ENCODE results near the gene GCG. TPM values are rescaled to one million over a fixed set of nuclear protein-coding genes. Genes with fewer than 3 reads are reported as not detected.
A peak's percentile ranks its signal among the peaks of the same experiment; 100 is the strongest.

GCG gene
- total and polyA plus RNA-seq, 7 experiments from 2014 or later, result not detected

- Histone ChIP-seq H3K36me3 (ENCODE audit: control insufficient read depth in 2 of 3, insufficient read depth in 3 of 3, low read length in 3 of 3) (no peaks in the 10 kb centered on the region), H3K9me3 (ENCODE audit: control insufficient read depth in 2 of 3, low read length in 3 of 3) (no peaks in the 10 kb centered on the region), H3K4me3 (ENCODE audit: low read length) (no peak overlapping the region), H3K4me1 (ENCODE audit: control insufficient read depth in 2 of 2, insufficient read depth in 2 of 2, low read length in 2 of 2) (no peaks in the 10 kb centered on the region), H3K27ac (ENCODE audit: low read depth, low read length) (no peak overlapping the region), H3K27me3 (ENCODE audit: control insufficient read depth in 2 of 2, insufficient read depth in 2 of 2, low read length in 2 of 2) (no peaks in the 10 kb centered on the region)
- intact Hi-C loops (cut with micrococcal nuclease), result no loop called here
- Mint-ChIP-seq H3K27ac (peak overlapping the region in 2 of 9 donors; percentile 45 to 86), H3K4me3 (no peak overlapping the region), H3K9me3 (peaks cover 0 to 15% (median 6%) of the 10 kb centered on the region in 11 donors), H3K27me3 (no peaks in the 10 kb centered on the region), H3K4me1 (peaks cover 0 to 21% (median 10%) of the 10 kb centered on the region in 7 donors), H3K36me3 (peaks cover 4 to 29% (median 9%) of the 10 kb centered on the region in 5 donors)
- ATAC-seq (no peak), DNase-seq (no peak)
- CTCF ChIA-PET, result no interaction called here
- POLR2A ChIA-PET, result no interaction called here
Observed at GRCh38 chr2:162118166-162119031, 33.6 kb downstream of the GCG start.

- H3K4me3 ChIP-seq (ENCODE audit: low read length), result no peak overlapping the region
- ChIA-PET POLR2A (no interaction called here), CTCF (interaction anchor here (0.8 kb wide), 1 partner anchor 533 kb away, joined by 4 read pairs; no protein-coding TSS in a partner anchor)
- Mint-ChIP-seq H3K4me3 (no peak overlapping the region), H3K36me3 (peaks cover 4 to 32% (median 9%) of the 10 kb centered on the region in 5 donors), H3K4me1 (peaks cover 0 to 28% (median 10%) of the 10 kb centered on the region in 7 donors), H3K27me3 (no peaks in the 10 kb centered on the region), H3K27ac (peak overlapping the region in 1 of 9 donors; percentile 60), H3K9me3 (peaks cover 0 to 17% (median 6%) of the 10 kb centered on the region in 11 donors)
- H3K9me3 ChIP-seq (ENCODE audit: control insufficient read depth in 2 of 3, low read length in 3 of 3), result no peaks in the 10 kb centered on the region
- DNase-seq (no peak), ATAC-seq (no peak)
- intact Hi-C loops (cut with micrococcal nuclease), result no loop called here
- H3K4me1 ChIP-seq (ENCODE audit: control insufficient read depth in 2 of 2, insufficient read depth in 2 of 2, low read length in 2 of 2), result no peaks in the 10 kb centered on the region
- no peaks in the 10 kb centered on the region for H3K27me3 ChIP-seq (ENCODE audit: control insufficient read depth in 2 of 2, insufficient read depth in 2 of 2, low read length in 2 of 2)
- H3K27ac ChIP-seq (ENCODE audit: low read depth, low read length), result no peak overlapping the region
- H3K36me3 ChIP-seq (ENCODE audit: control insufficient read depth in 2 of 3, insufficient read depth in 3 of 3, low read length in 3 of 3), result no peaks in the 10 kb centered on the region
Observed at GRCh38 chr2:162116352-162116751, 35.7 kb downstream of the GCG start.

GRCh38 chr2:162115076-162115475 is 37.0 kb downstream of the GCG start:
- no peaks in the 10 kb centered on the region for H3K27me3 ChIP-seq (ENCODE audit: control insufficient read depth in 2 of 2, insufficient read depth in 2 of 2, low read length in 2 of 2)
- no peaks in the 10 kb centered on the region for H3K36me3 ChIP-seq (ENCODE audit: control insufficient read depth in 2 of 3, insufficient read depth in 3 of 3, low read length in 3 of 3)
- H3K4me1 Mint-ChIP-seq, result peaks cover 0 to 28% (median 10%) of the 10 kb centered on the region in 7 donors
- ATAC-seq (no peak), DNase-seq (no peak)
- no peak overlapping the region for H3K4me3 ChIP-seq (ENCODE audit: low read length)
- POLR2A ChIA-PET, result no interaction called here
- peaks cover 0 to 17% (median 6%) of the 10 kb centered on the region in 11 donors for H3K9me3 Mint-ChIP-seq
- intact Hi-C loops (cut with micrococcal nuclease), result no loop called here
- no peak overlapping the region for H3K4me3 Mint-ChIP-seq
- H3K27ac Mint-ChIP-seq, result peak overlapping the region in 1 of 9 donors; percentile 21
- CTCF ChIA-PET, result no interaction called here
- peaks cover 4 to 32% (median 9%) of the 10 kb centered on the region in 5 donors for H3K36me3 Mint-ChIP-seq
- no peak overlapping the region for H3K27ac ChIP-seq (ENCODE audit: low read depth, low read length)
- no peaks in the 10 kb centered on the region for H3K4me1 ChIP-seq (ENCODE audit: control insufficient read depth in 2 of 2, insufficient read depth in 2 of 2, low read length in 2 of 2)
- no peaks in the 10 kb centered on the region for H3K27me3 Mint-ChIP-seq
- no peaks in the 10 kb centered on the region for H3K9me3 ChIP-seq (ENCODE audit: control insufficient read depth in 2 of 3, low read length in 3 of 3)

GRCh38 chr2:162114271-162114670 is 37.8 kb downstream of the GCG start:
- Mint-ChIP-seq H3K27ac (no peak overlapping the region), H3K36me3 (peaks cover 4 to 32% (median 9%) of the 10 kb centered on the region in 5 donors), H3K27me3 (no peaks in the 10 kb centered on the region), H3K9me3 (peaks cover 0 to 17% (median 6%) of the 10 kb centered on the region in 11 donors), H3K4me1 (peaks cover 0 to 28% (median 10%) of the 10 kb centered on the region in 7 donors), H3K4me3 (no peak overlapping the region)
- H3K27ac ChIP-seq (ENCODE audit: low read depth, low read length), result no peak overlapping the region
- H3K36me3 ChIP-seq (ENCODE audit: control insufficient read depth in 2 of 3, insufficient read depth in 3 of 3, low read length in 3 of 3), result no peaks in the 10 kb centered on the region
- H3K9me3 ChIP-seq (ENCODE audit: control insufficient read depth in 2 of 3, low read length in 3 of 3), result no peaks in the 10 kb centered on the region
- no peak overlapping the region for H3K4me3 ChIP-seq (ENCODE audit: low read length)
- ATAC-seq (no peak), DNase-seq (no peak)
- POLR2A ChIA-PET, result no interaction called here
- intact Hi-C loops (cut with micrococcal nuclease), result no loop called here
- CTCF ChIA-PET, result no interaction called here
- H3K27me3 ChIP-seq (ENCODE audit: control insufficient read depth in 2 of 2, insufficient read depth in 2 of 2, low read length in 2 of 2), result no peaks in the 10 kb centered on the region
- no peaks in the 10 kb centered on the region for H3K4me1 ChIP-seq (ENCODE audit: control insufficient read depth in 2 of 2, insufficient read depth in 2 of 2, low read length in 2 of 2)

GRCh38 chr2:162113776-162114168 is 38.3 kb downstream of the GCG start:
- ChIA-PET POLR2A (no interaction called here), CTCF (no interaction called here)
- Mint-ChIP-seq H3K4me3 (no peak overlapping the region), H3K27me3 (no peaks in the 10 kb centered on the region), H3K4me1 (peaks cover 0 to 28% (median 9%) of the 10 kb centered on the region in 7 donors), H3K27ac (no peak overlapping the region), H3K36me3 (peaks cover 4 to 32% (median 9%) of the 10 kb centered on the region in 5 donors), H3K9me3 (peaks cover 0 to 17% (median 6%) of the 10 kb centered on the region in 11 donors)
- Histone ChIP-seq H3K36me3 (ENCODE audit: control insufficient read depth in 2 of 3, insufficient read depth in 3 of 3, low read length in 3 of 3) (no peaks in the 10 kb centered on the region), H3K4me3 (ENCODE audit: low read length) (no peak overlapping the region), H3K4me1 (ENCODE audit: control insufficient read depth in 2 of 2, insufficient read depth in 2 of 2, low read length in 2 of 2) (no peaks in the 10 kb centered on the region), H3K27ac (ENCODE audit: low read depth, low read length) (no peak overlapping the region), H3K27me3 (ENCODE audit: control insufficient read depth in 2 of 2, insufficient read depth in 2 of 2, low read length in 2 of 2) (no peaks in the 10 kb centered on the region), H3K9me3 (ENCODE audit: control insufficient read depth in 2 of 3, low read length in 3 of 3) (no peaks in the 10 kb centered on the region)
- DNase-seq (no peak), ATAC-seq (peak; percentile 57)
- intact Hi-C loops (cut with micrococcal nuclease), result no loop called here

GRCh38 chr2:162113088-162113775 is 38.8 kb downstream of the GCG start:
- Mint-ChIP-seq H3K36me3 (peaks cover 4 to 30% (median 9%) of the 10 kb centered on the region in 5 donors), H3K9me3 (peaks cover 0 to 17% (median 6%) of the 10 kb centered on the region in 11 donors), H3K27ac (no peak overlapping the region), H3K27me3 (no peaks in the 10 kb centered on the region), H3K4me3 (no peak overlapping the region), H3K4me1 (peaks cover 0 to 26% (median 9%) of the 10 kb centered on the region in 7 donors)
- Histone ChIP-seq H3K36me3 (ENCODE audit: control insufficient read depth in 2 of 3, insufficient read depth in 3 of 3, low read length in 3 of 3) (no peaks in the 10 kb centered on the region), H3K27ac (ENCODE audit: low read depth, low read length) (no peak overlapping the region), H3K27me3 (ENCODE audit: control insufficient read depth in 2 of 2, insufficient read depth in 2 of 2, low read length in 2 of 2) (no peaks in the 10 kb centered on the region), H3K4me1 (ENCODE audit: control insufficient read depth in 2 of 2, insufficient read depth in 2 of 2, low read length in 2 of 2) (no peaks in the 10 kb centered on the region), H3K9me3 (ENCODE audit: control insufficient read depth in 2 of 3, low read length in 3 of 3) (no peaks in the 10 kb centered on the region), H3K4me3 (ENCODE audit: low read length) (no peak overlapping the region)
- ChIA-PET POLR2A (no interaction called here), CTCF (no interaction called here)
- DNase-seq (no peak), ATAC-seq (no peak)
- intact Hi-C loops (cut with micrococcal nuclease), result no loop called here

Data from naive thymus-derived CD4-positive, alpha-beta T cell (primary cell).